COLO829 (cell line): ENCODE measurements around the gene IL1A.

Experiments
- DNase-seq: peaks from one replicate; pipeline ENCODE4 v3.0.0; 2012; ENCODE audit warnings: low spot score

IL1A gene

DNA sequence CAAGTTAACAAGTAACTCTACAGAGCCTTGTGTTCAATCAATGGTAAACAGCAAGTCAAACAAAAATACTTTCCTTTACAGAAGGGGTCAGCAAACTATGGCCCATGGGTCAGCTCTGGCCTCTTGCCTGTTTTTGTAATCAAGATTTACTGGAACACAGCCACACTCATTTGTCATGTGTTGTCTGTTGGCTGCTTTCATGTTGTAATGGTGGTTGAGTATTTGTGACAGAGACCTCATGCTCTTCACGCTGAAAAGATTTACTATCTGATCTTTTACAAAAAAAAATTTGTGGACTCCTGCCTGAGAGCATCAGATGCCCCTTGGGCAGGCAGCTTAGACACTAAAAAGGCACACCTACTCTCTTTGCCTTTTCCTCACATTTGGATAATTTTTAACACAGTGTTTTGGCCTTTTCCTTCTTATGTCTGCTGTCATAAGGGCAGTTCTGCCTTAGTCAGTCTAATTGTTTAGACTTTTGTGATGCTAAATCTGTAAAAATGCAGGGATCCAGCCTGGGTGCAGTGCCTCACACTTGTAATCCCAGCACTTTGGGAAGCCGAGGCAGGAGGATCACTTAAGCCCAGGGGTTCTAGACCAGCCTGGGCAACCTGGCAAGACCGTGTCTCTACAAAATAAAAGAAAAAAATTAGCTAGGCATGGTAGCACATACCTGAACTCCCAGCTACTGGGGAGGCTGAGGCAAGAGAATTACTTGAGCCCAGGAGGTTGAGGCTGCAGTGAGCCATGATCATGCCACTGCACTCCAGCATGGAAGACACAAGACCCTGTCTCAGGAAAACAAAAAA is 34.0 kb upstream of the IL1A start:
- no peak for DNase-seq

DNA sequence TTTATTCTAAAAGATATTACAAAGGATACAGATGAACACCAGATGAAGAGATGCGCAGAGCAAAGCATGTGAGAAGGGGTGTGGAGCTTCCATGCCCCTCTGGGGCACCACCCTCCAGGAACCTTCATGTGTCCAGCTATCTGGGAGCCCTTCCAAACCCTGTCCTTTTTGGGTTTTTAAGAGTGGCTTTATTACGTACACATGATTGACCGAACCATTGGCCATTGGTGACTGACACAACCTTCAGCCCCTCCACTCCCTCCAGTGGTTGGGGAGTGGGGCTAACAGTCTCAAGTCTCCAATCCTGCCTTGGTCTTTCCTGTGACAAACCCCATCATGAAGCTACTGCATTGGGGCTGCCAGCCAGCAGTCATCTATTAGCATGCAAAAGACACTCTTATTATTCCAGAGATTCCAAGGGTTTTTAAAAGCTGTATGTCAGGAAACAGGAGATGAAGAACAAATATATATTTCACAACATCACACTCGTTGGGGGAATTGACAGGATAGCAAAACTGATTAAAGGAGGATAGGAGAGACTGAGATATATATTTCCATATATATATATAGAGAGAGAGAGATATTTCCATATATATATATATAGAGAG is 32.9 kb upstream of the IL1A start:
- DNase-seq, result no peak

DNA sequence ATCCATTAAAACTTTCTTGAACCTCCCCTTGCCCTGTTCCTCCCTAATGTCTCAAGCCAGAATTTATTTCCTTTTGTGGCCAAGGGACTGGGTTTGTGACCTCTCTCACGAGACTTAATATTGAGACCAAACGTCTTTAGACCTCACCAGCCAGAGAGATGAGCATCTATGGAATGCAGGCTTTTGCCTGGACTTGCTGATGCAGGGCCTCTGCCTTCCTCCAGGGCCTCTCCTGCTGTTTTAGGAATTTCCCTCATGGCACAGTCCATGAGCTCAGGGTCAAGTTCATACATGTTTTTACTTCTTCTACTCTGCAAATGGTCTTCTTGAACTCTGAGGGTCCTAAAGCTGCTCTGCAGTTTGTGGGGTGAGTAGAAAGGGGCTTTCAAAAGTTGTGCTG is 30.0 kb upstream of the IL1A start:
- no peak for DNase-seq

DNA sequence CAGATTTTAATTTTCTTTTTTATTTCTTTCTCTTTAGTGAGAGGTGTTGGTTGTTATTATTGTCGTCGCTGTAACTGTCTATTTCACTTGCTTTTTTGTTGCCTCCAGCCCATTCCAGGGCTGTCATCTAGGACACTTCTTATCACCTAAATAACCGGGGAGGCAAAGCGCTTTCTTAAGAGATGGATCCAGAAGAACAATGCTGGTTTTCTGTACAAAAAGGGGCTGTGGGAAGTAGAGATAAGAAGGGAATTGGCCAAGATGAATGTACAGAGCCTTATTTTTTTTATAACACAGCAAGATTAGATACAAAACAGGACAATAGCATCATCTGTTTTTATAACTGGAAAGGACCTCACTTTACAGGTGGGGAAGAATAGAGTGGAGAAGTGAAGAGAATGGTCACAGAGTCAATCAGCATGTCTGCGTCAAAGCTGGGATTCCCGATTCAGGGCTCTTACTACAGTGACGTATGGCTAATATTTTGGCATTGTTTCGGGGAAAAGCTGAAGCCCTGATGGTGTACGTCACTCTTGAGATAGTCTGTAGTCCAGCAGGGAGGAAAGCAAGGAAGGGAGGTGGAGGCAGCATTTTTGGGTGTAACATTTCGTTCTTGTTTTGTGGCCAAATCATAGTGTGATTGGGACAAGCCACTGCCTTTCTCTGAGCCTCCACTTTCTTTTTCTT is 29.1 kb upstream of the IL1A start:
- no peak for DNase-seq

DNA sequence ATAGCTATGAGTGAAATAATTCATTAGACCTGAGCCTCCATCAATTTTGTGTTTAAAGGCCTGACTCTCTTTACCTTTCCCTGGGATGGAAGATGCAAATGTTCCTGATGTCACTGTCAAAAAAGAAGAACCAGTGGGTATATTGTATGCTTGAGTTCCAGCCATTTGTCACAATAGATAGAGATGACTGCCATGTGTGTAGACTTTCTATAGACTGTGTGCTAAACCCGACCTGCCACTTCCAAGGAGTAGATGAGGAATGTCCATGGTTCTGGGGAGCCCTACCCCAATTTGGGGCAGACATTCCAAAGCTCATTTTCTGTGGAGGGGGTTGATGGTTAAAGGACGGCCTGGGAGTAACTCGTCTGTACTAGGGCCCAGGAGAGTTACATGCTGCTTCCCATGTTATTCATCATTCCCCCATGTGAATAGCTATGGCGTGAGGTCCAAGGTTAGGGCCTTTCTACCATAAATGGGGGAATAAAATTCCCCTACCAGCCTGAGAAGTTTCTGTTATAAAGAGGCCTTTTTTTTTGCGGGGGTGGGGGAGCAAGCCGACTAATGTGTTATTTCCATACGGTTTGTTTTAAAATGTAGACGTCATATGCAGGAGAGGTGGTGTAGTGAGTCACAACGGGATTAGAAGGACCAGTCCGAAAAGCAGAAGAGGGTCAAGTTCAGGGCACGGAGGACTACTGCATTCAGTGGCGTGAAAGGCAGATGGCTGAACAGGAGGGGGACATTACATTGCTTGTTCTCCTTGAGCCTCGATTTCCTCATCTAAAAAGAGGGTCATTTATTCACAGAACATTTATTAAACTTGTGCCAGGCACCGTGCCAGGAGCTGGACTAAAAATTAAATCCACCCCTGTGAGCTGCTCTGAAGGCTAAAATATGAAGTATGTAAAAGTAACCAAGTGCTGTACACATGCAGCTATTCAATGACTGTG is 28.3 kb upstream of the IL1A start:
- DNase-seq, result peak; percentile 79

DNA sequence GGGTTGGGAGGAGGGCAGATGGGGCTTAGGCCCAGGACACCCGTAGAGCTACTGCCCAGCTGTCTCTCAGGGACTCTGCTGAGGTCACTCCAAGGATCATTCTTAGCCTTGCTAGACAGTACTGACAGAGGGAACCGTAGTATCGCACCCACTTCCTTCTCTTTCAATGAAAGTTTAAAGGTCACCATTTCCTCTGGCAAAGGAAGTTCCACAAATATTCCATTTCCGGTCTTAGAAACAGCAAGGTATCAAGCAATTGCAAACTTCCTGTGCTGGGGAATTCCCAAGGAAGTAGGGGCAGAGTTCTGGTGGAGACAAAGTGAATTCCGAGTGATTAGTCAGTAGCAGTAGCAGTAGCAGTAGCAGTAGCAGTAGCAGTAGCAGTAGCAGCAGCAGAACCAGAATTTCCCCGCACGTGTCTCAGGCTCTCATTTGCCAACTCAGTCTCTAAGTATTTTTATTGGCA is 27.6 kb upstream of the IL1A start:
- DNase-seq, result peak; percentile 69

DNA sequence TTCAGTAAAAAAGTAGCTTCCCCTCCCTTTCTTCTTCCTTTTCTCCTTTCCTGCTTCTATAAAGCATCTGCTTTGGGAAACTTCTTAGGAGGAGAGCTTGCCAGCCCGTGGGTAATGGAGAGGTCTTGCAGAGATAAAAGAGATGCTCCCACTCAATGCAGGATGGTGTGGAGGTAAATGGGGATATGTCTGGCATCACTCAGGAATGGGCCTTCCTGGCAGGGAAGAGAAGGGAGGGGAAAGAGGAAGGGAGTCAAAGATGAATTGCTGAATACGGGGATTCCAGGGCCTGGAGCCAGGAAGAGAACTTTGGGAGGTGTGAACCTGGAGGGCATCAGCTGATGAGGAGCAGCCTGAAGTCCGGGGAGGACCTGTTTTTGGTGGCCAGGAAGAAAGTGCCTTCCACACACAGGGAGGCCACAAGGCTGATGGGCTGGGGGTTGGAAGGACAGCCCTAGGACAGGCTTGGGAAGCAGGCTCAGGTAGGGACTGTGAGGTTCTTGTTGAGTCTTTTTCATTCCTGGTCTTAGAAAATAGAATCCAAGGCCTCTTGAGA is 27.1 kb upstream of the IL1A start:
- no peak for DNase-seq

DNA sequence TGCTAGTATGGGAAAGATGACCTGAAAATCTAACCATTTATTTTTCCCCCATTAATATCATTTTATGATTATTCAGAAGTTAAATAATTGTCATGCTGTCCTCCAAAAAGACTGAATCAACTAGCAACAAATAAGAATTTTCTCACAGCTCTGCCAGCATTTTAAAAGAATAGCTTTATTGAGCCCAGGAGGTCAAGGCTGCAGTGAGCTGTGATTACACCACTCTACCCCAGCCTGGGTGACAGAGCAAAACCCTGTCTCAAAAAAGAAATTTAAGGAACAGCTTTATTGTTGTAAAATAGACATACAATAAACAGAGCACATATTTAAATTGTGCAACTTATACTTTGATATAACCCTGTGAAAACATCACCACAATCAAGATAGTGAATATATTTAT is 24.8 kb upstream of the IL1A start:
- DNase-seq, result no peak

DNA sequence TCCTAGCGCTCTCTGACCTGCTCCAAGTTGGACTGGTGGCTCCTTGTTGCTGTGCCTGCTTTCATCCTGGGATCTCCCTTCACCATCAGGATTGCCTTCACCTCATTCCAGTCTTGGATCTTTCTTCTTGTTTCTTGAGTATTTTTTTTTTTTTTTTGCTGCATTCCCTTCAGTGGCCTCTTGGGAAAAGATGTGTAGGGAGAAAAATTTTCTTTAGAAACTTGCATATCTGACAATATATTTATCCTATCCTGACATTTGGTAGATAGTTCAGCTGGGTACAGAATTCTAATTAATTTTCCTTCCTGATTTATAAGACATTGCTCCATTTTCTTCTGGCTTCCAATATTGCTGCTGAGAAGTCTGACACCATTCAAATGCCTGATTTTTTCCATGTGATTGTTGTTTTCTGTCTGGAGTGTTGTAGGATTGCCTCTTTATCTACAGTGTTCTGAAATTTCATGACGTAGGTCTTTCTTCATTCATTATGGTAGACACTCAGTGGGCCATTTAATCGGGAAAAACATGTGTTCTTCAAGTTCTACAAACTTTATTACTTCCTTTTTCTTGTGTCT is 23.0 kb upstream of the IL1A start:
- no peak for DNase-seq

DNA sequence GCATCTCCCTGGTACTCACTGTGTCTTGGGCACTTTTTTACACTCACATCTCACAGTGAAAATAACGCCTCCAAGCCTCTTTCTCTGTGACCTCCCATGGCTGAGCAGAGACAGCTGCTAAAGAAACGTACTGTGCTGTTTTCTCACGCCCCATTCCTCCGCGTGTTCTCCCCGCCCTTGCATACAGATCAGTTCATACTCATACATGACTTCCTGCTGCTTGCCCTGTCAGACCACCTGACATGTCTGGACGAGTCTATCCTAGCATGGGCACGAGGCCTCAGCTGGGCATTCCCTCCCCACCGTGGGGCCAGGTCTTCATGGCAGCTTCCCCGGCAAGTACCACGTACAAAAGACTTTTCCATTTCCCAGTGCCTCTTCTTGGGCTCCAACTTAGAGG is 21.2 kb upstream of the IL1A start:
- DNase-seq, result no peak

DNA sequence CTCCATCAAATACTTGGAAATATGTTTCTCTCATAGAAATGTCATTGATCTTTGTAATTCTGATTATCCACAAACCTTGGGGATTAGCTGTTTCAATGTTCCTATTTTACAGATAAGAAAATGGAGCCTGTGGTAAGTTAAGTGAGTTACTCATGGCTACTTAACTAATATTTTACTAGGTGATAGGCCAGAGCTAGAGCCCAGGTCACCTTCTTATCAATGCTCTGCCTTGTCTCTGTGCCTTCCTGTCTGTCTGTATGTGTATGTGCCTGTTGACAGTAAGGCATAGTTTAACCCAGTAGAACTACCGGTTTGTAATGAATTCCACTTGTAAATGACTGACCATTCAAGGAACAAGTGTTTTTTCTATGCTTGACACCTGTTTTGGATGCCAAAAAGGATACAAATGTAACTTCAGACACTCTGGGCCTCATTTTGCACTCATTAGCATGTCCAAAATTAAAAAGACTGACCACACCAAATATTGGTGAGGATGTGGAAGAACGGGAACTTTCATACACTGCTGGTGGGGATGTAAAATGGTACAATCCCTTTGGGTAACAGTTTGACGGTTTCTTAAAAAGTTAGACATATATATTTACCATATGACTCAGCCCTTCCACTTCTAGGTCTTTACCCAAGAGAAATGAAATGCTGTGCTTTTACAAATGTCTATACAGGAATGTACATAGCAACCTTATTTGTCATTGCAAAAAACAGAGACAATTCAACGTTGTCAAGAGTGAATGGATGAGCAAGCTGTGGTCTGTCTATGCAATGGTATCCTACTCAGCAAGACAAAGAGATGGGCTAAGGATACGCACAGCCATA is 19.6 kb upstream of the IL1A start:
- DNase-seq, result peak; percentile 76

DNA sequence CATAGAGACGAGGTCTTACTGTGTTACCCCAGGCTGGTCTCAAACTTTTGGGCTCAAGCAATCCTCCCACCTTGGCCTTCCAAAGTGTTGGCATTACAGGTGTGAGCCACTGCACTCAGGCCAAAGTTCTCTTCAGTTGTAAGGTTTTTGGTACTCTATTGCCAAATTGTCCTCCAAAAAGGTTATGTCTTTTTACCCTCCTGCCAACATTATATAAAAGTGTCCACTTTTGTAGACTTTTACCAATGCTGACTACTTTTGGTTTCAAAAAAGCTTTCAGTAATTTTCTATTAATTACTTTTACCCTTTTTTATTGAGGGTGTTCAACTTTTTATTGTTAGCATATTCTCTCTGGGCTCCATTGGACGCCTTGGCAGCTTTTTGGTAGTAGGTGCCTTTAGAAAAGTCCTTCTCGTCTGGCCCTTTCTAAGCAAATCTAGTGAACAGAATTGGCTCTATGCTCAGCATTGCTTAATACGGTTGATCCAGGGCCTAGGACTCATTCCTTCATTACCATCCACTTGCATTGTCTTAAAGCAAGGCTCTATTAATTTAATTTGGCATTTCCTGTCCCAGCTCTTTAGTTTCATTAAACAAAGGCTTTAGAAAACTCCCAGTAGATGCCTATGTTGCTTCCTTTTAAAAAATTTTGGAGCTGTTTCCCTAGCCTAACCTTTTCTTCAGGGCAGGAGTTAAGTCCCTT is 16.7 kb upstream of the IL1A start:
- DNase-seq, result no peak

DNA sequence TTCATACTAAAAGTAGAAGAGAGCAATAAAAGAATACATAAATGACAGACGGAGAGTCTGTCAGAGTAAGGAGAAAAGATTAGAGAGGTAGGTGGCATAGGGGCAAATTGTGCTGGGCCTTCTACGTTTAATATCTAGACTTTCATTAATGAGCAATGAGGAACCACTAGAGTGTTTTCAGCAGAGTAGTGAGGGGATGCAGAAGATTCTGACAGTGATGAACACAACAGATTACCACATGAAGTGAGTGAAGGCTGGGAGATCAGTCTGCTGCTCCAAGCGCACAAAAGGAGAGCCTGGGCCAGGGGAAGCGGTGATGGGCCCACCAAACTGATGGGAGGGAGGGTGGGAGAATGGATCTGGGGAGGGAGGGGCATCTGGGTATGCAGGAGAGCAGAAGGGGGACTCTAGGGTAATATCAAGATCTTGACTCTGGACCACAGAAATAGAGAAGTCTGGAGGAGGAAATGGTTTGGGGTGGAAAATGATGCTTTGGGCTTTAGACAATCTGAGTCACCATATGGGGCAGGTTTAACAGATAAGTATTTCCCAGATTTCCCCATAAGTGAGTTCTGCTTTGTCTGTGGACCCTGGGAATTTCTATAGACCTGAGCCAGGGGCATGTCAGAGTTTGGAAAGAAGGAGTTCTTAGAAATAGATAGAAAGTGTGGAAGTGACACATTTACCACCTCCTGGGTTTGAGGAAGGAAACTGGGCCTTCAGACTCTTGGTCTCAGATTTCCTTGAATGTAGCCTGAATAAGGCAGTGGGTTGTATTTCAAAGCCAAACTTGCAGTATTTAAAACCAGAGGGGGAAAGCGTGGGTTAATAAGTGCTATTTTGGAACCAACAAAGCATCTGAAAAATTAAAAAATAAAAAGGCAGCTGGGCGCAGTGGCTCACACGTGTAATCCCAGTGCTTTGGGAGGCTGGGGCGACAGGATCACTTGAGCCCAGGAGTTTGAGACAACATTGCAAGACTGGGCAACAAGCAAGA is 15.0 kb upstream of the IL1A start:
- DNase-seq, result no peak

DNA sequence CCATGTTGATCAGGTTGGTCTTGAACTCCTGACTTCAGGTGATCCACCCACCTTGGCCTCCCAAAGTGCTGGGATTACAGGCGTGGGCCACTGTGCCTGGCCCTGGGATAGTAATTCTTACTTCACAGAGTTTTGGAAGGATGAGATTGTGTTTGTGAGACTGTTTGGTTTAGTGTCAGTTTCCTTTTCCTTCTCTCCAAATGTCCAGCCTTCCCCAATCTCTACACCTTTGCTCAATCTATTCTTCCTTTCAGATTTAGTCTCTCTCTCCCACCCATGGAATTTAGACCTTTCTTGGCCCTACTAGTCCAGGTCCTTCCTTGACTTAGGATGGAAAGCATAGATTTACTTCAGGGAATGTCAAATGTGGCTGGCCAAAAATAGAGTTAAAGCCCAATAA is 12.2 kb upstream of the IL1A start:
- DNase-seq, result no peak

DNA sequence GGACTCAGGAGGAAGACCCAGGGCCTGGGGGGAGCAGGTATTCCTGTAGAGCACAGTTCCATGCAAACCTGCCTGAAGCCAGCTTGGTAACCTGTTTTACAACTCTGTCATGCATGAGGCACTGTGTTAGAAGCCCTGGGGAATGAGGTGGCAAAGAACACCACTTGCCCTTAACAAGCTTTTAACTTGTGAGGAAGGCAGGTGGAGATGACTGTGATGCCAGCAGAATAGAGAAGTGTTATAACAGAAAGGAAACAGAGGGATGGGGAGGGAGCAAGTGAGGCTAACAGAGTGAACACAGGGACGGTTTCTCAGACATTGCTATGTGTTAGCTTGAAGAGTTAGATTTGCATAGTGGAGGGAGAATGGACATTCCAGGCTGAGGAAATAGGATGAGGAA is 11.5 kb upstream of the IL1A start:
- no peak for DNase-seq

DNA sequence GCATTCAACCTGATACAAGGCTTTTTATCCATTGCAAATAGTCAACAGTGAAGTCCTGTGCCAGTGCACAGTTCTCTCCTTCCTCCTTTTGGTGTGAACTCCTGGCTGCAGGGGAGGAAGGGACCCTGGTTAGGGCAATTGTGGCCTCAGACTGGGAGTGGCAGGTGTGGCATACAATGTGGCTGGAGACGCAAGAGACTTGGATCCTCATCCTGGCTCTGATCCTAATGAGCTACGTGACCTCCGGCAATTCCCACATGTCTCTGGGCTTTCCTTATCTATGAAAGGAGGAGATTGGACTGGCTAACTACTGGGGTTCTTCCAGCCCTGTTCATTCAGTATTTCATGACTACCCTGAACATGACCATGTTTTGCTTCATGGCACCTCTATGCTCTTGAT is 10.5 kb upstream of the IL1A start:
- DNase-seq, result no peak

DNA sequence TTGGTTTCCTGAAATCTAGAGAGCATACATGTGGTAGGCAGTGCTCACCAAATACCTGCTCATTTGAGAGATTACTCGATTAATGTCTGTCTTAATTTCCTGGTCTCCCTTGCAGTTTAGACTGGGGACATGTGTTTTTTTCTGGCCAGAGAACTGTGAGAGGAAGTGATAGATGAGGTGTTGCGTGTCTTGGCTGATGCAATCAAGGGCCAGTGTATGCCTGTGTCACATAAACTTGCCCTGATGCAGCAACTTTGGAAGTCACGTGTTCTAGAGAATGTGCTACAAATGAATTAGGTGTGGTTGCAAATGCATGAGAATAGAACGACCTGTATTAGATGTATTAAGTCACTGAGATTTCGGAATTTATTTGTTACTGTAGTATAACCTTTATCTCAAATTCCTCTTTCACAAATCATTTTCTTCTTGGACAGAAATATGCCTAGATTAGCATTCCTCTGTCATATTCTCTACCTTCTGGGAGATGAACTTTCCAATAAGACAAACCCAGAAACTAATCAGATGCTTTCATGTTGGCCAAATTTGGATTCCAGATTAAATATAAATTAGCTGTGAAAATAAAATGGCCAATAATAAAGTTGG is 9.9 kb upstream of the IL1A start:
- no peak for DNase-seq

DNA sequence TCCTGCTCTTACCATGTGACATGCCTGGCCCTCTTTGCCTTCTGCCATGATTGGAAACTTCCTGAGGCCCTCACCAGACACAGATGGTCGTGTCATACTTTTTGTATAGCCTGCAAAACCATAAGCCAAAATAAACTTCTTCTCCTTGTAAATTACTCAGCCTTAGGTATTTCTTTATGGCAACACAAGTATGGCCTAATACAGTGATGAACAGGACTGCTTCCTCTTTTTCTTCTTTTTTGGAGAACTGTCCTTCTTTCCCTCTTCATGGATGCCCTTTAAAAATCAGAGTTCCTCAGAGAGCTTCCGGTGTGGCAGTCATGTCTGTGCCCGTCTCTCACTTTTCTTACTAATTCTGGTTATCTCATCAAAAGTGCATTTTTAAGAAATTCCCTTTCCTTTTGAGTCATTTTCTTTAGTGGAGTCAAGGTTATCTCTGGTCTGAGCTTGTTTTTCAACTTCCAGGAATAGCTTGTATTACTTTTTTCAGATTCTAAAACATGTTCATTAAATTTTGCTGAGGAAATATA is 9.2 kb upstream of the IL1A start:
- DNase-seq, result no peak
